ENCODE measurements around the gene GPR132.

- TF ChIP-seq POLR2A (IDR thresholded peaks at IDR 0.05) (no peak), CTCF (IDR thresholded peaks at IDR 0.05) (no peak), POLR2AphosphoS5 (IDR thresholded peaks at IDR 0.05) (no peak)
These were observed 32.5 kb upstream of the GPR132 start for GRCh38 chr14:105097794-105098127.

Measured in prostate gland (tissue), 2 donors.